Right renal pelvis (tissue), 4 donors: ENCODE results near the gene MCAM. TPM values are rescaled to one million over a fixed set of nuclear protein-coding genes. Genes with fewer than 3 reads are reported as not detected.

ENCODE experiments used
- DNase-seq, 4 donors: peaks; one replicate each; pipeline ENCODE4 v3.0.0-alpha.2; 2013; ENCODE audit warnings: low read depth in 4 of 4, low spot score in 3 of 4, missing footprints in 1 of 4
- polyA plus RNA-seq, 4 donors: library from polyadenylated mRNA; unstranded; fragments of 120-200 nt; gene quantifications; one replicate each; pipeline ENCODE4 v1.2.1, GENCODE V29; 2013; ENCODE audit not compliant: insufficient read length in 4 of 4

Gene MCAM
- polyA plus RNA-seq, 4 donors, result 53.1 to 67.4 (median 54.5) TPM

- DNase-seq, result peak; percentile 94 to 98 (median 96)
These were observed 17.4 kb upstream of the MCAM start, which contains the start of gene RNF26 for GRCh38 chr11:119334174-119334930. Gene RNF26, plus strand, starts transcription at chr11:119334527. Its CDS starts 596 bp downstream, at chr11:119335123.

DNA sequence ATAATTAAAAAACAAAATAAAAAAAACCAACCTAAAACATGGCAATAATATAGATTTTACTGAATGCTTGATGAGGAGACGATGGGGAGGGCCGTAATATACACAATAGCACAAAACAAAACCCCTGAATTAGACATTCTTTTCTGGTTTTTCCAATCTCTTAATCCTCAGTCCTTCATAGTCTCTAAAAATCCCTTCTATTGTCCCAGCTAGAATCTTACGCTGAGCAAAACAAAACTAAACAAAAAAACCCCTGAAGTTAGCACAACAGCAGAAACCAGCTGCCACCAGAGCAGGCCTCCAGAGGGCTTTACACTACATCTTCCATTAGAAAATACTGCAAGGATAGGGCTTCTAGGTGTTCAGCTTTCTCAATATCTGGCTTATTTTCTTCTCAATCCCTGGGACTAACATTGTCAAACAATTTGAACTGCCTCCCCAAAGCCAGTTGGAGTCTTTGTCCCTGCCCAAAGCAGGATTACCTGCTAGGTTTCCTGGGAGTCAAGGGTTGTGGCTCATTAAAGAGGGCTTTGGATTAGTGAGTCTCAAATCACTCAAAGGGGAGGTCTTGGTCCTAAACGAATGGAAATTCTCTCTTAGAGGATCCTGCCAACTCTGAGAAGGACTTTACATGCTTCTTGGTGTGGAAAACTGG lies 15.3 kb upstream of the MCAM start:
- no peak for DNase-seq

DNA sequence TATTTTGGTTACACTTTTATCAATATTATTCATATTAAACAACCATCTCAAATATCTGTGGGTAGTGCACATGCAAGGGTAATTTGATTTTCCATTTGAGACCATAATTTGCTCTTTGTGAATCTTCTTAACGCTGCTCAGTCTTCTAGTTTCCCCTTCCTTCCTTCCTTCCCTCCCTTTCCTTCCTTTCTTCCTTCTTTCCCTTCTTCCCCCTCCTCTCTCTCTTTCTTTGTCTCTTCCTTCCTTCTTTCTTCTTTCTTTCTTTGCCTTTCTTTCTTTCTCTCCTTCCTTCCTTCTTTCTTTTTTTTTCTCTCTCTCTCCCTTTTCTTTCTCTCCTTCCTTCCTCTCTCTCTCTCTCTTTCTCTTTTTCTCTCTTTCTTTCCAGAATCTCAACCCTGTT lies 13.3 kb upstream of the MCAM start:
- DNase-seq, result no peak

DNA sequence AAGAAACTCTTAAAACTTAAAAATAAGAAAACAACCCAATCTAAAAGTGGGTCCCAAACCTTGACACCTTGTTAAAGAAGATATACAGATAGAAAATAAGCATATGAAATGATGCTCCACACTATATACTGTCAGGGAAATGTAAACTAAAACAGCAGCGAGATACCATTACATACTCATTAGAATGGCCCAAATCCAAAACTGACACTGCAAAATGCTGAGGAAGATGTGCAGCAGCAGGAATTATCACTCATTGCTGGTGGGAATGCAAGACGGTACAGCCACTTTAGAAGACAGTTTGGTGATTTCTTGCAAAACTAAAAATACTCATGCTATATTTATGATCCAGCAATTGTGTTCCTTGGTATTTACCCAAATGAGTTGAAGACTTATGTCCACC lies 12.4 kb upstream of the MCAM start:
- DNase-seq, result no peak

- DNase-seq, result no peak
These were observed 7.3 kb upstream of the MCAM start for GRCh38 chr11:119324189-119324588.

DNA sequence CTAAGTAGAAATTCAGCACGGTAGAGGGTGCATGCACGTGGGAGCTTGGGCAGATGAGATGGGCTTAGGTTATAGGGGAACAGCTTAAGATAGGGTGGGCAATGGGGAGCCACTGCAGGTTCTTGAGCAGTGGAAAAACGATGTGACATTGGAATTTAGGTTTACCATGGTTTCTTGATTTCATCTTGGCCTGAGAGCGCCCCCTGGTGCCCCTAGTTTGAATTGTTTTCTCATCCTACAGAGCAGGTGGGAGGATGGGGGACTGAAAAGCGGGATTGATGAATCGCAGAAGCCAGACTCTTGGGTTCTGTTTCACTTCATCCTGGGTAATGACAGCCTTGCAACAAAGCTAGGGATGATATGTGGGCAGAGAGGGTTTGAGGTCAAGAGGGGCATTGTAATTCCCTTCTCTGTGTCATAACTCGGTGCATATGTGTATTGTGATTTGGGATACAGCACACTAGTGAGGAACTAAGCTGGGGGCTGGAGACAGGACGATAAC lies 6.7 kb upstream of the MCAM start:
- DNase-seq, result no peak

DNA sequence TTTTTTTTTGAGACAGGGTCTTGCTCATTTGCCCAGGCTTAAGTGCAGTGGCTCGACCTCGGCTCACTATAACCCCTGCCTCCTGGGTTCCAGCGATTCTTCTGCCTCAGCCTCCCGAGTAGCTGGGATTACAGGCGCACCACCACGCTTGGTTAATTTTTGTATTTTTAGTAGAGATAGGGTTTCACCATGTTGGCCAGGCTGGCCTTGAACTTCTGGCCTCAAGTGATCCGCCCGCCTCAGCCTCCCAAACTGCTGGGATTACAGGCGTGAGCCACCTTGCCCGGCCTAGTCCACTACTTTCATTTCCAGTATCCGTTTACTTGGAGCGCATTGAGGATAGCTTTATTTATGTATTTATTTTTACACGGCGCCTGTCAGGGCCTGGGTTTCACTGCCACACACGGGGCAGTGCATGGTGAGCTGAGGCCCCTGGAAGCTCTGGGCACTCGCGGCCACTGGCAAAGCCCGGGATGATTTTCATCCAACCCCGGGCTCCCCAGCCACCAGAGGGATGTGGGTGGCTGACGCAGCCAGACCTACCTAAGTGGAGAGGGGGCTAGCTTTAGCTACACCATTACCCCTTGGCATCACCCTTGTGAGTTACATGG lies 6.1 kb upstream of the MCAM start:
- no peak for DNase-seq

- DNase-seq, result no peak
These were observed 5.4 kb upstream of the MCAM start for GRCh38 chr11:119322360-119322739.

DNA sequence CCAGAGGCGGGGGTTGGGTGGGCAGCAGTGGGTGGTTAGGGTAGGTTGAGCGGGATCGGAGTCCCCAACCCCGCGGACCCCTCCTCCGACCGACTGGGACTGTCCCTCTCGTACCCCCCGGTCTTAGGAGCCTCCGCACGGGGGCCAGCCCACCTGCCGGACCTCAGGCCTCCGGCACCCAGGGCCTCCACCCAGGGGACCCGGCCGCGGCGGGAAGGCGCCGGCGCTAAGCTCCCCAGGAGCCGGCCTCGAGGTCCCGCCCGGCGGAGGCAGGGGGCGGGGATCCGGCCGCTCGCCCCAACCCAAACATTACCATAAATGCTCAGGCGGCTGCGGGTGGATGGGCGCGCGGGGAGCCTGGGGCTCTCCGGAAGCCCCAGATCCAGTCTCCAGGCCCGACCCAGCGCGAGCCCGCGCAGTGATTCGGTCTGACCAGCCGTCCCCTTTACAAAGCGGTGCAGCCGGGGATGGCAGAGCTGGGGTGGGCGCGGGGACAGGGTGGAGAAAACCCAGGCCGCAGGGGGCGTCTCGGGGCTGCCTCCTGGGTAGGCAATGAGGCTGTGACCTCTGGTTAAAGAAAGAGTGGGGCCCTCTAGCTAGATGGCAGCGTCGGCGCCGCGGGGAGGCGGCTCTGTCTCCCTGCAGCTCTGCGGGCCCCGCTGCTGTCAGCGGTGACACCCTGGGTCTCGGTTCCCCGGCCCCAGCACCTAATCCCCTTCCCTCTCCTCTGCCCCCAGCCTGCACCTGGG lies 4.0 kb upstream of the MCAM start:
- DNase-seq, result no peak

DNA sequence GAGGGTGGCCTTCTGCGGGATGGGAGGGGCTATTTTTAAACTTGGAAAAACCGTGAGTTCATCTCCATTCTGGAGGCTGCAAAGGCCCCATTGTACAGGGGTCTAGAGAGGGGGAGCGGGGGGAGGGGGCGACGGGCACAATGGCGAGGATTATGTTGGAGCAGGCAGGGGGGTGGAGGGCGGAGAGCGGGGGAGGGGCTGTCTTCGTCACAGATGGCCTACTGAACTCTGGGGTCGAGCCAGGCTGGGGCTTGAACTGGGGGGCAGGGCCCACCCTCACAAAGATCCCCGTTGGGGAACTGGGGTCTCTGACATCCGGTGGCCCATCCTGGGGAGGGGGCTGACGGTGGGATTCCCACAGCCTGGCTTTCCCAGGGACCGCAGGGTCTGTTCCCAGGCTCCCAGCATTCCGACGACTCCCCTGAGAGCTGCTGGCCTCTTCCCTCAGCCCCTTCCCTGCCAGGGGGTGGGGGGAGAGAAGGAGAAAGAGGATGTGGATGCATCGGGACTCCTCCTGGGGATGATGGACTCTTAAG lies 3.4 kb upstream of the MCAM start:
- DNase-seq, result no peak

GRCh38 chr11:119319700-119320239 lies 2.8 kb upstream of the MCAM start:
- no peak for DNase-seq

DNA sequence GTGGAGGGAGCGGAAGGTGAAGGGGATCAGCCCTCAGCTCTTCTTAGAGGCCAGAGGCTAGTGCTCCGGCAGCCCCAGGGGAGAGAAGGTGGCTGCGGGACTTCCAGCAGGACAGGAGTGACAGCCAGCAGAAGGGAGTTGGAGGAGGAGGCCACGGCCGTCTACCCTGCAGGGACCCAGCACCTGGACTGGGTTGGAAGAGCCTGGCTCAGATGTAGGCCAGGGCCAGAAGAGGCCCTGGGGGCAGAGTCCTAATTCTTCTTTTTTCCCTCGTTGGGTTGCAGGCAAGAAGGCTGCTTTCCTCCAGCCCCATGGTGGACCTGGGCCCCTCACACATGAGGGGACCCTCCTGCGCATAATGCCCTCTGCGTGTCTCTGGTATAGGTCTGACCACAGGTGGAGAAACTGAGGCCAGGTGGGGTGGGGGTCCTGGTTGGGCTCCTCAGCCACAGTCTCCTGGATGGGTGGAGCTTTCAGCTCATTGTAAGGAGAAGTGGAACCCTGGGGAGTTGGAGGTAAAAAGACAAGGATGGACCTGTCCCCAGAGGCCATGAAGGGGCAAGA lies 2.3 kb upstream of the MCAM start:
- DNase-seq, result no peak

DNA sequence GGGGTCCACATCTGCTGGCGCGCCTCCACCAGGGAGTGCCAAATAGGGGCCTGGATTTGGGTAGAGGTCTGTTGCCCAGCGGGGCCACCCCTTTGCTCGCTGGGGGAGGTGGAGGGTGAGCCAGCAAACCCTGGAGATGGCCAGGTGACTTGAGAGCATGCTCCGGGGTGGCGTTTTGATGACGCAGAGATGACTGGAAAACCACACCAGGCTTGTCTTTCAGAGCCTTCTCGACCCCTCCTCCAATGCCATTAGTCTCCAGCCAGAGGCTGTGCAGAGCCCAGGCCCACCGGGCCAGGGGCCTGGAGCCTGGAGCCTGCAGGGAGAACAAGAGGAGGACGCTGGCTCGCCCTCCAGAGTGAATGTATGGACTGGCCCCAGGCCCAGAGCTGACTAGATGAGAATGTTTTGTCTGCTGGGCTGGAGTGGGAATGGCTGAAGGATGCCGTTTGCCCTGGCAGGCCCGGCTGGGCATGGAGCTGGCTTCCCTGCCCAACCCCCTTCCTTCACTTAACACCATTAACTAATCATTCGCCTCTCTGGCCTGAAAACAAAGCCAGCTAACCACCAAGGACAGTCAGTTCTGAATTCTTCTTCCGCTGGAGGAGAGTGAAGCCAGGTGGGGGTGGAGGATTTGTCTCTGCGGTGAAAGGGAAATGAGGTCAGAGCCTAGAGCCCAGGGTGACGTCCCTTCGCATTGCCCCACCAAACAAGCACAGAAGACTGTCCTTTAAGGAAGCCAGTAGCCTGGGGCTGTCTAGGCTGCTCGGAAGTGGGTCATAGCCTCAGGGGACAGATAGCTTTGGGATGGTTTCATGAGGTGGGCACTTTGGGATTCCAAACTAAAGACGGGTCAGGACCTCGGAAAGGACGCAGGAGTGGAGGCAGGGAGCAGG lies 1.6 kb upstream of the MCAM start:
- DNase-seq, result no peak

GRCh38 chr11:119317592-119318239 lies 786 bp upstream of the MCAM start:
- DNase-seq, result no peak

DNA sequence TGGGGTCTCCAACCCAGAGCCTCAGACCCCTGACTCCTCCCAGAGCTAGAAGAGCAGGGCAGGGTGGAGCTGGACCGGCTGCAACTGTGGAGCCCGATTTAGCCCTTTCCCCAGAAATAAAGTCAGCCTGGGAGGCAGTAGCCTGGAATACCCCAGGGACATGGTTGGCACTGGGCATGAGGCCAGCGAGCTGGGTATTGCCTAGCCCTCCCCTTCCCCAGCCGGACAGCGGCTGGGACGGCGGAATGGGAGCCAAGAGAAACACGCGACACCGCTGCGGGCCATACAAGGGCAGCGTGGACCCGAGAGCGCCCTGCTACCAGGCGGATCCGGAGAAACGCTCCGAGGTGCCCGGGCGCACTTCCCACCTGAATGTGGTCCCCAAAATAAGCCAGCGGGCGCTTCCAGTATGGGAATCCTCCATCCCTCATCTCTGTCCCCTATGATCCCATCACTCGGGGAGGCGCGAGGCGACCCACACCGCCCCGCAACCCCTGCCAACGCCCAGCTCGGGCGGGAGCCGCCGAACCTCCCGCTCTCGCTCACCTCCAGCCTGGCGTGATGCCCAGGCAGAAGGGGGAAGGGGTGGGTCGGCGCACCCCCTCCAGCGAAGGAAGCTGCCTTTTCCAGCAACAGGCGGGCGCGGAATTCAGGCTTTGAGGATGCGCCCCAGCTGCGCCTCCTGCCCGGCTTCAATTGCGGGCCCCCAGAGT lies 758 bp downstream of the MCAM start:
- no peak for DNase-seq

GRCh38 chr11:119315131-119316015 lies 1.6 kb downstream of the MCAM start:
- DNase-seq, result no peak

DNA sequence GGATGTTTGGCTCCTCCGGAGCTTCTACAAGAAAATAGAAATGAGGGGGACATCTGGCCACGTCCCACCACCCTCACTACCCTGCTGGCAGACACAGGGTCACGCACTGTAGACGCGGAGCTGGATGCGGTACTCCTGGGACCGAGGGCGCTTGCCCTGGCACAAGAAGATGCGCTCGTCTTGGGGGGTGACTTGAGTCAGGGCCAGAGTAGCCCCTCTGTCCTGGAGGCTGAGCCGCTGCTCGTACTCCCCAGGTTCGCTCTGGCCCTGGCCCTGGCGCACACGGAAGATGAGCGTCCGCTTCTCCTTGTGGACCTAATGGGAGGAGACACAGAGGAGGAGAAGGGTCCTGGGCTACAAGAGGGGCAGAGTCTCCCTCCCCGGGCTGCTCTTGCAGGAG lies 2.2 kb downstream of the MCAM start:
- no peak for DNase-seq
